K562 (cell line): Measurements from ENCODE around the gene CASKIN2. TPM values are rescaled to one million over a fixed set of nuclear protein-coding genes. Genes with fewer than 3 reads are reported as not detected.

Experiments used
- ATAC-seq: fragments of 200-7000 bp; cut with Tn5 transposase; 3 replicates; pipeline ENCODE4 v1.9.1; 2020; ENCODE audit warnings: moderate library complexity
- BruUV-seq: library from RNA; stranded (reverse); fragments of 400-500 nt; replicated peaks from 2 replicates; lab custom pipeline; 2021; lab: Mats Ljungman, UMichigan
- CTCF ChIA-PET: fragments of 300-600 bp; formaldehyde crosslinking; extraction: SDS; loops from one replicate; lab custom pipeline; 2021; ENCODE audit warnings: low intra/inter-chr PET ratio; lab: Yijun Ruan, JAX
- POLR2A ChIA-PET: fragments of 300-600, 350-650 bp; sonication (Branson Sonifier 250); formaldehyde crosslinking; extraction: SDS; loops from one replicate; lab custom pipeline; 2021; ENCODE audit warnings: antibody characterized with exemption, inconsistent platforms; lab: Yijun Ruan, JAX
- DNase-seq, 4 experiments: peaks; one replicate each; pipeline versions ENCODE4 v3.0.0 to v3.0.0-alpha.2; 2011 to 2018; ENCODE audit warnings: low spot score in 3 of 4, mixed read lengths in 3 of 4; ENCODE audit errors: extremely low read depth in 1 of 4
- FAIRE-seq: peaks from 2 replicates; lab custom pipeline; 2011; peaks lifted over from hg19 to GRCh38; lab: Jason Lieb, UNC
- H2AFZ ChIP-seq: 2 replicates; pipeline ENCODE4 v1.6.0; 2011; ENCODE audit warnings: low read depth, low read length, control low read depth, inconsistent platforms
- H3K27ac ChIP-seq: fragments of 200-600 bp; 3 replicates; pipeline ENCODE4 v1.8.0; 2011; ENCODE audit warnings: low read depth, mild to moderate bottlenecking, control low read depth, inconsistent platforms, low read length, moderate library complexity, mixed read lengths; ENCODE audit errors: extremely low read depth
- H3K27me3 ChIP-seq, 2 experiments: fragments of 300-600 bp in 1 of 2; 2 replicates in 1 of 2; 3 replicates in 1 of 2; pipeline versions ENCODE4 v1.6.0 to v1.8.0; 2011; ENCODE audit warnings: inconsistent platforms in 2 of 2, low read length in 2 of 2, mild to moderate bottlenecking in 1 of 2, mixed read lengths in 1 of 2, moderate library complexity in 1 of 2; ENCODE audit not compliant: control insufficient read depth in 2 of 2, insufficient read depth in 2 of 2
- H3K36me3 ChIP-seq: fragments of 300-600 bp; 3 replicates; pipeline ENCODE4 v1.8.0; 2011; ENCODE audit warnings: mild to moderate bottlenecking, low read length, inconsistent platforms; ENCODE audit not compliant: control insufficient read depth, insufficient read depth
- H3K4me1 ChIP-seq, 2 experiments: fragments of 200-600 bp in 1 of 2; replicated peaks in 1 of 2; 2 replicates in 1 of 2; 3 replicates in 1 of 2; pipeline versions ENCODE4 v1.5.1 to v1.8.0; 2011; ENCODE audit warnings: inconsistent platforms in 2 of 2, low read length in 2 of 2, mild to moderate bottlenecking in 1 of 2, mixed read lengths in 1 of 2, moderate library complexity in 1 of 2; ENCODE audit not compliant: control insufficient read depth in 2 of 2, insufficient read depth in 2 of 2
- H3K4me2 ChIP-seq: 2 replicates; pipeline ENCODE4 v1.6.1; 2011; ENCODE audit warnings: low read length, control low read depth, inconsistent platforms, mixed read lengths; ENCODE audit not compliant: insufficient read depth
- H3K4me3 ChIP-seq: fragments of 200-600 bp; sonication (generic), shearing (Covaris generic); 2 replicates; pipeline ENCODE4 v1.5.1; 2016; ENCODE audit warnings: control low read depth, inconsistent platforms
- H3K79me2 ChIP-seq: fragments of 200-600 bp; 3 replicates; pipeline ENCODE4 v1.8.0; 2011; ENCODE audit warnings: low read length, inconsistent platforms; ENCODE audit not compliant: control insufficient read depth, insufficient read depth
- H3K9ac ChIP-seq, 2 experiments: 2 replicates each; pipeline versions ENCODE4 v1.6.0 to v1.6.1; 2011; ENCODE audit warnings: low read depth in 2 of 2, low read length in 2 of 2, control low read depth in 1 of 2, inconsistent platforms in 1 of 2, mild to moderate bottlenecking in 1 of 2, mixed read lengths in 1 of 2; ENCODE audit not compliant: insufficient read depth in 1 of 2
- H3K9me1 ChIP-seq: one replicate; pipeline ENCODE4 v1.6.0; 2011; ENCODE audit warnings: inconsistent platforms, mild to moderate bottlenecking, low read length, moderate library complexity; ENCODE audit not compliant: control insufficient read depth, insufficient read depth
- H3K9me3 ChIP-seq: replicated peaks from 2 replicates; pipeline ENCODE4 v1.5.1; 2011; ENCODE audit warnings: low read depth, low read length, inconsistent platforms; ENCODE audit not compliant: control insufficient read depth, insufficient read depth
- H4K20me1 ChIP-seq: replicated peaks from 2 replicates; pipeline ENCODE4 v1.6.1; 2011; ENCODE audit warnings: low read length, inconsistent platforms, mixed read lengths; ENCODE audit not compliant: control insufficient read depth, insufficient read depth
- ILK ChIP-seq: fragments of 450-650 bp; IDR thresholded peaks from 2 replicates; pipeline ENCODE4 v1.6.1; 2016; ENCODE audit warnings: missing genetic modification characterization, low read depth, mild to moderate bottlenecking, missing compliant biosample characterization, moderate library complexity, borderline replicate concordance
- MIER1 ChIP-seq: fragments of 450-650 bp; IDR thresholded peaks from 2 replicates; pipeline ENCODE4 v1.6.1; 2016; ENCODE audit warnings: antibody characterized with exemption, mild to moderate bottlenecking, low read depth
- PHB2 ChIP-seq: fragments of 450-650 bp; IDR thresholded peaks from 2 replicates; pipeline ENCODE4 v1.6.1; 2017; ENCODE audit warnings: low read depth
- SFPQ ChIP-seq: fragments of 200-400 bp; formaldehyde crosslinking; IDR thresholded peaks from 2 replicates; pipeline ENCODE4 v1.6.1; 2017; ENCODE audit warnings: mild to moderate bottlenecking, low read depth, low read length, moderate library complexity
- SMAD4 ChIP-seq: fragments of 250-450 bp; sonication (Bioruptor Pico); conservative IDR thresholded peaks from 2 replicates; pipeline ENCODE4 v1.8.0; 2021; ENCODE audit warnings: inconsistent platforms, mild to moderate bottlenecking, moderate library complexity
- SMC3 ChIP-seq: conservative IDR thresholded peaks from 2 replicates; pipeline ENCODE4 v1.6.1; 2011; ENCODE audit warnings: low read depth, low read length, improper control_type of control experiment; ENCODE audit not compliant: insufficient read depth
- SRSF3 ChIP-seq: fragments of 200-400 bp; formaldehyde crosslinking; IDR thresholded peaks from 2 replicates; pipeline ENCODE4 v1.6.1; 2016; ENCODE audit warnings: mild to moderate bottlenecking, low read length, moderate library complexity; ENCODE audit not compliant: insufficient read depth
- XRCC3 ChIP-seq: fragments of 450-650 bp; IDR thresholded peaks from 2 replicates; pipeline ENCODE4 v1.6.1; 2017; ENCODE audit warnings: mild to moderate bottlenecking, moderate library complexity
- ZBTB26 ChIP-seq: fragments of 450-650 bp; formaldehyde crosslinking; IDR thresholded peaks from 2 replicates; pipeline ENCODE4 v1.4.0; 2022; ENCODE audit warnings: missing genetic modification characterization
- ZFPM2 ChIP-seq: fragments of 250-450 bp; sonication (Bioruptor Pico); IDR thresholded peaks from 2 replicates; pipeline ENCODE4 v1.5.1; 2022; ENCODE audit warnings: mild to moderate bottlenecking
- ZNF512 ChIP-seq: IDR thresholded peaks from 2 replicates; pipeline ENCODE4 v1.6.1; 2016; ENCODE audit warnings: missing genetic modification characterization, missing compliant biosample characterization
- WGBS: fragments of 100-300 bp; shearing (Covaris generic); methylation state at CpG from one replicate; pipeline ENCODE4 v1.1.6; 2016; ENCODE audit warnings: low coverage, mixed read lengths; ENCODE audit not compliant: insufficient coverage; ENCODE audit errors: missing lambda C conversion rate; 5-methylcytosine and 5-hydroxymethylcytosine counted together
- in situ Hi-C: fragments of 300-500 bp; cut with MboI; formaldehyde crosslinking; loops from 4 replicates; pipeline ENCODE4 v1.15.0; 2018; ENCODE audit warnings: inconsistent platforms, mixed read lengths
- intact Hi-C: fragments of 100-400 bp; cut with micrococcal nuclease; formaldehyde crosslinking; loops from 2 replicates; pipeline ENCODE4 v1.14.2; 2022
- polyA plus RNA-seq, 8 experiments: library from polyadenylated mRNA; depleted of rRNA in 4 of 8; stranded (reverse) in 5 of 8; unstranded in 3 of 8; fragments of >200 nt; fragmentation: Nextera tagmentation in 2 of 8; fragmentation: Illumina TruSeq in 1 of 8; extraction: Ambion mirVana in 2 of 8; extraction: Trizol in 1 of 8; gene quantifications; 2 replicates each; pipeline versions ENCODE4 v1.2.1 to v1.2.3, GENCODE V29; 2011 to 2014; ENCODE audit warnings: inconsistent platforms in 1 of 8, missing spikeins in 1 of 8
- total RNA-seq, 7 experiments: library from RNA; depleted of rRNA in 6 of 7; stranded (reverse); fragments of >200 nt in 6 of 7; fragmentation: Illumina TruSeq in 2 of 7; extraction: Trizol in 2 of 7; gene quantifications; 2 replicates each; pipeline versions ENCODE4 v1.2.1 to v1.2.3, GENCODE V29; 2011 to 2021; ENCODE audit warnings: low replicate concordance in 1 of 7

CASKIN2 gene
- total and polyA plus RNA-seq, 9 of the 15 experiments (the other 6 are each of a cell fraction or from before 2014, with no cell fraction given), result 0.01 to 12.2 (median 2.1) TPM

- CTCF ChIA-PET, result no interaction called here
- no peak for DNase-seq
- no peak for FAIRE-seq
- H2AFZ ChIP-seq, result no peak overlapping the region
- no peak overlapping the region for H3K9ac ChIP-seq
- H3K9me3 ChIP-seq, result no peaks in the 10 kb centered on the region
- H3K4me3 ChIP-seq, result no peak overlapping the region
- no peak overlapping the region for H3K4me2 ChIP-seq
- no TSS peak for BruUV-seq
- 0 out of 2 replicates have a peak, but pooled peaks cover 7% of the 10 kb centered on the region for H4K20me1 ChIP-seq
- H3K27me3 ChIP-seq, result no peaks in the 10 kb centered on the region
- in situ Hi-C loops (no loop called here), intact Hi-C loops (no loop called here)
- POLR2A ChIA-PET, result interaction anchor here (0.9 kb wide), 1 partner anchor 80 kb away, joined by 3 read pairs; no protein-coding TSS in a partner anchor
- ATAC-seq, result no peak
- no peak overlapping the region for H3K27ac ChIP-seq
- peaks cover 0 to 72% of the 10 kb centered on the region in 2 experiments; a peak in 2 of 5 replicates for H3K4me1 ChIP-seq
- TF ChIP-seq SRSF3, result no peak
- TF ChIP-seq PHB2, result no peak
- TF ChIP-seq ILK (tag), result no peak
- WGBS, result 61% methylated on average over 15 of the region's 15 CpGs
- H3K36me3 ChIP-seq, result peaks cover 6% of the 10 kb centered on the region; the same call in 1 of the 3 replicates
- no peaks in the 10 kb centered on the region for H3K79me2 ChIP-seq
- no peaks in the 10 kb centered on the region for H3K9me1 ChIP-seq
Observed at GRCh38 chr17:75505640-75506039, 9.7 kb downstream of the CASKIN2 start.

GRCh38 chr17:75505152-75505409, 10.3 kb downstream of the CASKIN2 start:
- no peak for DNase-seq
- no peak for FAIRE-seq
- Histone ChIP-seq H3K27ac (no peak overlapping the region), H3K9me1 (no peaks in the 10 kb centered on the region), H3K27me3 (no peaks in the 10 kb centered on the region), H2AFZ (no peak overlapping the region), H3K4me3 (no peak overlapping the region), H3K9me3 (no peaks in the 10 kb centered on the region), H3K36me3 (peaks cover 11% of the 10 kb centered on the region; the same call in 1 of the 3 replicates), H3K4me1 (peaks cover 0 to 75% of the 10 kb centered on the region in 2 experiments; a peak in 2 of 5 replicates), H3K4me2 (no peak overlapping the region), H4K20me1 (0 out of 2 replicates have a peak, but pooled peaks cover 7% of the 10 kb centered on the region), H3K79me2 (no peaks in the 10 kb centered on the region), H3K9ac (no peak overlapping the region)
- ATAC-seq, result no peak
- 87% methylated on average over 4 of the region's 4 CpGs for WGBS
- in situ Hi-C loops (no loop called here), intact Hi-C loops (no loop called here)
- no TSS peak for BruUV-seq
- CTCF ChIA-PET, result no interaction called here
- TF ChIP-seq XRCC3 (no peak), SMAD4 (CRISPR knock-in tag) (no peak), ZFPM2 (CRISPR knock-in tag) (no peak), ZNF512 (tag) (no peak), ZBTB26 (CRISPR knock-in tag) (no peak), SFPQ (no peak), SMC3 (no peak), MIER1 (no peak)
- POLR2A ChIA-PET, result interaction anchor here (0.9 kb wide), 1 partner anchor 81 kb away, joined by 3 read pairs; no protein-coding TSS in a partner anchor
